ENCODE data around the gene ZRANB2.

DNA sequence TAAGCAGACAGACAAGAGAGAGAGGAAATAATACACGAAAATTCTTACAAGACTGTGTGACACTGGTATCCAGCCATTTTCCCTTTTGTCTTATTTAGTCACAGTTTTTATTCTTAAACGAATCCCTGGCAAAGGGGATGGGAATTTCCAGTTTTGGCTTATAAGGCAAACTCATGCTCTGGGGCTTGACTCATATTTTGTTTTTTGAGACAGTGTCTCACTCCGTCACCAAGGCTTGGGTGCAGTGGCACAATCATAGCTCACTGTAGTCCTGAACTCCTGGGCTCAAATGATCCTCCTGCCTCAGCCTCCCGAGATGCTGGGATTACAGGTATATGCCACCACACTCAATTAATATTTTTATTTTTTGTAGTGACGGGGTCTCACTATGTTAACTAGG is 65.1 kb downstream of the ZRANB2 start:
- no peak for TF ChIP-seq POLR2AphosphoS5 (IDR thresholded peaks at IDR 0.05; ENCODE audit: borderline replicate concordance, low read depth, low read length)
- no peak for TF ChIP-seq EZH2 (IDR thresholded peaks at IDR 0.05)

All from SK-N-MC (cell line).